GM23338 (cell line): ENCODE data around the gene SORBS1. TPM values are rescaled to one million over a fixed set of nuclear protein-coding genes. Genes with fewer than 3 reads are reported as not detected.

Source experiments
- ATAC-seq: fragments of 200-7000 bp; cut with Tn5 transposase; 3 replicates; pipeline ENCODE4 v1.9.1; 2020
- DNase-seq: peaks from one replicate; pipeline ENCODE4 v3.0.0-alpha.2; 2015; ENCODE audit warnings: low spot score
- H2AFZ ChIP-seq: fragments of 200-600 bp; sonication (generic); 2 replicates; pipeline ENCODE4 v1.8.0; 2016; ENCODE audit warnings: antibody characterized with exemption, mild to moderate bottlenecking, moderate library complexity
- H3F3A ChIP-seq: fragments of 200-600 bp; sonication (generic); replicated peaks from 2 replicates; pipeline ENCODE4 v1.8.0; 2017; ENCODE audit warnings: antibody characterized with exemption, mixed run types, low read depth
- H3K27ac ChIP-seq: fragments of 200-600 bp; sonication (generic); 2 replicates; pipeline ENCODE4 v1.6.1; 2016; ENCODE audit warnings: low read depth
- H3K27me3 ChIP-seq: fragments of 200-600 bp; sonication (generic); 2 replicates; pipeline ENCODE4 v1.8.0; 2016; ENCODE audit warnings: mild to moderate bottlenecking, mixed run types, moderate library complexity; ENCODE audit not compliant: insufficient read depth
- H3K36me3 ChIP-seq: fragments of 200-600 bp; sonication (generic); 2 replicates; pipeline ENCODE4 v1.8.0; 2016; ENCODE audit warnings: mild to moderate bottlenecking; ENCODE audit not compliant: insufficient read depth
- H3K4me1 ChIP-seq: fragments of 200-600 bp; sonication (generic); 2 replicates; pipeline ENCODE4 v1.8.0; 2016; ENCODE audit warnings: mild to moderate bottlenecking, moderate library complexity; ENCODE audit not compliant: insufficient read depth
- H3K4me2 ChIP-seq: fragments of 200-600 bp; sonication (generic); 2 replicates; pipeline ENCODE4 v1.7.1; 2017; ENCODE audit warnings: mixed run types
- H3K4me3 ChIP-seq: fragments of 200-600 bp; sonication (generic); 2 replicates; pipeline ENCODE4 v1.6.1; 2016; ENCODE audit warnings: mixed run types
- H3K79me2 ChIP-seq: fragments of 200-600 bp; sonication (generic); replicated peaks from 2 replicates; pipeline ENCODE4 v1.8.0; 2017; ENCODE audit warnings: mild to moderate bottlenecking; ENCODE audit not compliant: insufficient read depth
- H3K9me2 ChIP-seq: fragments of 200-600 bp; sonication (generic); 2 replicates; pipeline ENCODE4 v1.8.0; 2017; ENCODE audit not compliant: insufficient read depth
- H4K20me1 ChIP-seq: fragments of 200-600 bp; sonication (generic); replicated peaks from 2 replicates; pipeline ENCODE4 v1.8.0; 2017; ENCODE audit warnings: mild to moderate bottlenecking; ENCODE audit not compliant: insufficient read depth
- H3K27ac Mint-ChIP-seq: 2 replicates; pipeline ENCODE4 v1.8.0; 2020; ENCODE audit warnings: inconsistent platforms, mild to moderate bottlenecking, moderate library complexity, mixed read lengths
- H3K27me3 Mint-ChIP-seq: 3 replicates; pipeline ENCODE4 v1.8.0; 2022; ENCODE audit warnings: low read depth, mild to moderate bottlenecking, moderate library complexity, mixed read lengths, inconsistent platforms; ENCODE audit not compliant: insufficient read depth, poor library complexity
- H3K36me3 Mint-ChIP-seq: 3 replicates; pipeline ENCODE4 v1.8.0; 2021; ENCODE audit warnings: low read depth, mild to moderate bottlenecking, inconsistent platforms, moderate library complexity, mixed read lengths
- H3K4me1 Mint-ChIP-seq: 3 replicates; pipeline ENCODE4 v1.8.0; 2020; ENCODE audit warnings: mild to moderate bottlenecking, inconsistent platforms, mixed read lengths
- H3K4me3 Mint-ChIP-seq: 3 replicates; pipeline ENCODE4 v1.8.0; 2021; ENCODE audit warnings: moderate library complexity, mild to moderate bottlenecking, inconsistent platforms, mixed read lengths
- H3K9me3 Mint-ChIP-seq: 3 replicates; pipeline ENCODE4 v1.8.0; 2020; ENCODE audit warnings: moderate library complexity, mild to moderate bottlenecking, inconsistent platforms, mixed read lengths
- CREB1 ChIP-seq: fragments of 250-450 bp; sonication (Bioruptor Pico); IDR thresholded peaks from 2 replicates; pipeline ENCODE4 v1.5.0; 2020; ENCODE audit warnings: low read depth, mild to moderate bottlenecking, moderate library complexity
- EZH2 ChIP-seq: fragments of 200-600 bp; sonication (generic); IDR thresholded peaks from one replicate; pipeline ENCODE4 v1.8.0; 2017; ENCODE audit warnings: antibody characterized with exemption, mild to moderate bottlenecking, low read depth; ENCODE audit not compliant: unreplicated experiment
- EZH2phosphoT487 ChIP-seq: fragments of 200-600 bp; sonication (generic); IDR thresholded peaks from one replicate; pipeline ENCODE4 v1.8.1; 2018; ENCODE audit warnings: antibody characterized with exemption; ENCODE audit not compliant: unreplicated experiment
- JUNB ChIP-seq: IDR thresholded peaks from one replicate; pipeline ENCODE4 v1.6.1; 2016; ENCODE audit warnings: antibody characterized with exemption; ENCODE audit not compliant: unreplicated experiment
- POLR2AphosphoS5 ChIP-seq: IDR thresholded peaks from 2 replicates; pipeline ENCODE4 v1.6.1; 2016; ENCODE audit warnings: antibody characterized with exemption, low read depth
- ZNF114 ChIP-seq: fragments of 250-450 bp; sonication (Bioruptor Pico); IDR thresholded peaks from 2 replicates; pipeline ENCODE4 v1.5.0; 2020; ENCODE audit warnings: mild to moderate bottlenecking, moderate library complexity
- polyA plus RNA-seq: library from polyadenylated mRNA; unstranded; fragments of >200 nt; fragmentation: Nextera tagmentation; extraction: Ambion mirVana; gene quantifications from 2 replicates; pipeline ENCODE4 v1.2.1, GENCODE V29; 2016
- total RNA-seq: library from RNA; depleted of rRNA; stranded (reverse); fragments of >200 nt; shearing (Covaris generic); gene quantifications from 2 replicates; pipeline ENCODE4 v1.2.3, GENCODE V29; 2014
- TF ChIP-seq, protein P1 (sequence below): IDR thresholded peaks from 2 replicates; pipeline ENCODE4 v1.6.1; 2016; ENCODE audit warnings: antibody characterized with exemption
- TF ChIP-seq, protein P2 (sequence below), 2 experiments: fragments of 200-600 bp in 1 of 2; sonication (generic) in 1 of 2; conservative IDR thresholded peaks; 2 replicates each; pipeline versions ENCODE4 v1.5.1 to v1.6.1; 2016 to 2017; ENCODE audit warnings: antibody characterized with exemption in 2 of 2, low read depth in 2 of 2, mild to moderate bottlenecking in 2 of 2, moderate library complexity in 1 of 2
- TF ChIP-seq, protein P3 (sequence below): IDR thresholded peaks from one replicate; pipeline ENCODE4 v1.6.1; 2018; ENCODE audit warnings: antibody characterized with exemption; ENCODE audit not compliant: unreplicated experiment

The SORBS1 gene
- total and polyA plus RNA-seq, 2 experiments from 2014 or later = 47.7 to 51.5 TPM

GRCh38 chr10:95430231-95430951 lies 130.8 kb downstream of the SORBS1 start:
- Mint-ChIP-seq H3K27me3 (peaks cover 3% of the 10 kb centered on the region), H3K27ac (no peak overlapping the region), H3K36me3 (peaks cover 10% of the 10 kb centered on the region; the same call in 1 of the 3 replicates), H3K9me3 (no peaks in the 10 kb centered on the region; the same call in 2 of the 3 replicates), H3K4me3 (no peak overlapping the region), H3K4me1 (no peaks in the 10 kb centered on the region; the same call in 2 of the 3 replicates)
- no peaks in the 10 kb centered on the region for H3K36me3 ChIP-seq
- H4K20me1 ChIP-seq = no peaks in the 10 kb centered on the region
- no peak for TF ChIP-seq POLR2AphosphoS5
- no peak for TF ChIP-seq JUNB
- TF ChIP-seq, protein P1, sequence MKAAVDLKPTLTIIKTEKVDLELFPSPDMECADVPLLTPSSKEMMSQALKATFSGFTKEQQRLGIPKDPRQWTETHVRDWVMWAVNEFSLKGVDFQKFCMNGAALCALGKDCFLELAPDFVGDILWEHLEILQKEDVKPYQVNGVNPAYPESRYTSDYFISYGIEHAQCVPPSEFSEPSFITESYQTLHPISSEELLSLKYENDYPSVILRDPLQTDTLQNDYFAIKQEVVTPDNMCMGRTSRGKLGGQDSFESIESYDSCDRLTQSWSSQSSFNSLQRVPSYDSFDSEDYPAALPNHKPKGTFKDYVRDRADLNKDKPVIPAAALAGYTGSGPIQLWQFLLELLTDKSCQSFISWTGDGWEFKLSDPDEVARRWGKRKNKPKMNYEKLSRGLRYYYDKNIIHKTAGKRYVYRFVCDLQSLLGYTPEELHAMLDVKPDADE = no peak
- TF ChIP-seq, protein P2, sequence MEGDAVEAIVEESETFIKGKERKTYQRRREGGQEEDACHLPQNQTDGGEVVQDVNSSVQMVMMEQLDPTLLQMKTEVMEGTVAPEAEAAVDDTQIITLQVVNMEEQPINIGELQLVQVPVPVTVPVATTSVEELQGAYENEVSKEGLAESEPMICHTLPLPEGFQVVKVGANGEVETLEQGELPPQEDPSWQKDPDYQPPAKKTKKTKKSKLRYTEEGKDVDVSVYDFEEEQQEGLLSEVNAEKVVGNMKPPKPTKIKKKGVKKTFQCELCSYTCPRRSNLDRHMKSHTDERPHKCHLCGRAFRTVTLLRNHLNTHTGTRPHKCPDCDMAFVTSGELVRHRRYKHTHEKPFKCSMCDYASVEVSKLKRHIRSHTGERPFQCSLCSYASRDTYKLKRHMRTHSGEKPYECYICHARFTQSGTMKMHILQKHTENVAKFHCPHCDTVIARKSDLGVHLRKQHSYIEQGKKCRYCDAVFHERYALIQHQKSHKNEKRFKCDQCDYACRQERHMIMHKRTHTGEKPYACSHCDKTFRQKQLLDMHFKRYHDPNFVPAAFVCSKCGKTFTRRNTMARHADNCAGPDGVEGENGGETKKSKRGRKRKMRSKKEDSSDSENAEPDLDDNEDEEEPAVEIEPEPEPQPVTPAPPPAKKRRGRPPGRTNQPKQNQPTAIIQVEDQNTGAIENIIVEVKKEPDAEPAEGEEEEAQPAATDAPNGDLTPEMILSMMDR (conservative IDR thresholded peaks at IDR 0.05; ENCODE audit: low read depth in 2 of 2) = peak; percentile 98 to 99
- no peak for TF ChIP-seq EZH2phosphoT487
- no peak for TF ChIP-seq ZNF114 (CRISPR knock-in tag)
- TF ChIP-seq EZH2 = no peak
- TF ChIP-seq CREB1 (CRISPR knock-in tag) = peak; percentile 73
- TF ChIP-seq, protein P3, sequence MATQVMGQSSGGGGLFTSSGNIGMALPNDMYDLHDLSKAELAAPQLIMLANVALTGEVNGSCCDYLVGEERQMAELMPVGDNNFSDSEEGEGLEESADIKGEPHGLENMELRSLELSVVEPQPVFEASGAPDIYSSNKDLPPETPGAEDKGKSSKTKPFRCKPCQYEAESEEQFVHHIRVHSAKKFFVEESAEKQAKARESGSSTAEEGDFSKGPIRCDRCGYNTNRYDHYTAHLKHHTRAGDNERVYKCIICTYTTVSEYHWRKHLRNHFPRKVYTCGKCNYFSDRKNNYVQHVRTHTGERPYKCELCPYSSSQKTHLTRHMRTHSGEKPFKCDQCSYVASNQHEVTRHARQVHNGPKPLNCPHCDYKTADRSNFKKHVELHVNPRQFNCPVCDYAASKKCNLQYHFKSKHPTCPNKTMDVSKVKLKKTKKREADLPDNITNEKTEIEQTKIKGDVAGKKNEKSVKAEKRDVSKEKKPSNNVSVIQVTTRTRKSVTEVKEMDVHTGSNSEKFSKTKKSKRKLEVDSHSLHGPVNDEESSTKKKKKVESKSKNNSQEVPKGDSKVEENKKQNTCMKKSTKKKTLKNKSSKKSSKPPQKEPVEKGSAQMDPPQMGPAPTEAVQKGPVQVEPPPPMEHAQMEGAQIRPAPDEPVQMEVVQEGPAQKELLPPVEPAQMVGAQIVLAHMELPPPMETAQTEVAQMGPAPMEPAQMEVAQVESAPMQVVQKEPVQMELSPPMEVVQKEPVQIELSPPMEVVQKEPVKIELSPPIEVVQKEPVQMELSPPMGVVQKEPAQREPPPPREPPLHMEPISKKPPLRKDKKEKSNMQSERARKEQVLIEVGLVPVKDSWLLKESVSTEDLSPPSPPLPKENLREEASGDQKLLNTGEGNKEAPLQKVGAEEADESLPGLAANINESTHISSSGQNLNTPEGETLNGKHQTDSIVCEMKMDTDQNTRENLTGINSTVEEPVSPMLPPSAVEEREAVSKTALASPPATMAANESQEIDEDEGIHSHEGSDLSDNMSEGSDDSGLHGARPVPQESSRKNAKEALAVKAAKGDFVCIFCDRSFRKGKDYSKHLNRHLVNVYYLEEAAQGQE = no peak
- peak; percentile 82 for DNase-seq
- H3K27ac ChIP-seq = peak overlapping the region; percentile 67; the same call in 1 of the 2 replicates
- no peaks in the 10 kb centered on the region for H3K9me2 ChIP-seq
- H3K79me2 ChIP-seq = no peaks in the 10 kb centered on the region
- no peak overlapping the region for H3K4me3 ChIP-seq
- H2AFZ ChIP-seq = no peak overlapping the region
- no peak overlapping the region for H3K4me2 ChIP-seq
- peak; percentile 96 for ATAC-seq
- H3K27me3 ChIP-seq = no peaks in the 10 kb centered on the region
- H3F3A ChIP-seq = 0 out of 2 replicates have a peak, but pooled peaks cover 3% of the 10 kb centered on the region
- no peaks in the 10 kb centered on the region for H3K4me1 ChIP-seq
